GM23338 (cell line): ENCODE results near the gene OSBPL10.

Experiments
- CREB1 ChIP-seq: fragments of 250-450 bp; sonication (Bioruptor Pico); IDR thresholded peaks from 2 replicates; pipeline ENCODE4 v1.5.0; 2020; ENCODE audit warnings: low read depth, mild to moderate bottlenecking, moderate library complexity
- CTCF ChIP-seq, 2 experiments: fragments of 200-600 bp in 1 of 2; sonication (generic) in 1 of 2; conservative IDR thresholded peaks; 2 replicates each; pipeline versions ENCODE4 v1.5.1 to v1.6.1; 2016 to 2017; ENCODE audit warnings: antibody characterized with exemption in 2 of 2, low read depth in 2 of 2, mild to moderate bottlenecking in 2 of 2, moderate library complexity in 1 of 2
- ETS1 ChIP-seq: IDR thresholded peaks from 2 replicates; pipeline ENCODE4 v1.6.1; 2016; ENCODE audit warnings: antibody characterized with exemption
- EZH2 ChIP-seq: fragments of 200-600 bp; sonication (generic); IDR thresholded peaks from one replicate; pipeline ENCODE4 v1.8.0; 2017; ENCODE audit warnings: antibody characterized with exemption, mild to moderate bottlenecking, low read depth; ENCODE audit not compliant: unreplicated experiment
- EZH2phosphoT487 ChIP-seq: fragments of 200-600 bp; sonication (generic); IDR thresholded peaks from one replicate; pipeline ENCODE4 v1.8.1; 2018; ENCODE audit warnings: antibody characterized with exemption; ENCODE audit not compliant: unreplicated experiment
- JUNB ChIP-seq: IDR thresholded peaks from one replicate; pipeline ENCODE4 v1.6.1; 2016; ENCODE audit warnings: antibody characterized with exemption; ENCODE audit not compliant: unreplicated experiment
- NANOG ChIP-seq: IDR thresholded peaks from 2 replicates; pipeline ENCODE4 v1.6.1; 2016; ENCODE audit warnings: antibody characterized with exemption, borderline replicate concordance
- POLR2AphosphoS5 ChIP-seq: IDR thresholded peaks from 2 replicates; pipeline ENCODE4 v1.6.1; 2016; ENCODE audit warnings: antibody characterized with exemption, low read depth
- REST ChIP-seq: IDR thresholded peaks from one replicate; pipeline ENCODE4 v1.6.1; 2018; ENCODE audit warnings: antibody characterized with exemption; ENCODE audit not compliant: unreplicated experiment
- ZNF114 ChIP-seq: fragments of 250-450 bp; sonication (Bioruptor Pico); IDR thresholded peaks from 2 replicates; pipeline ENCODE4 v1.5.0; 2020; ENCODE audit warnings: mild to moderate bottlenecking, moderate library complexity
- ZNF462 ChIP-seq: fragments of 250-450 bp; sonication (Bioruptor Pico); IDR thresholded peaks from 2 replicates; pipeline ENCODE4 v1.5.0; 2020; ENCODE audit warnings: mild to moderate bottlenecking, moderate library complexity

GRCh38 chr3:31654998-31655397 is 326.1 kb downstream of the OSBPL10 start:
- TF ChIP-seq CTCF (conservative IDR thresholded peaks at IDR 0.05; ENCODE audit: low read depth in 2 of 2), result no peak
- no peak for TF ChIP-seq POLR2AphosphoS5
- TF ChIP-seq REST, result no peak
- no peak for TF ChIP-seq CREB1
- TF ChIP-seq EZH2, result no peak
- no peak for TF ChIP-seq EZH2phosphoT487
- TF ChIP-seq ETS1, result no peak
- TF ChIP-seq NANOG, result no peak
- no peak for TF ChIP-seq JUNB
- TF ChIP-seq ZNF462 (CRISPR knock-in tag), result no peak
- TF ChIP-seq ZNF114 (CRISPR knock-in tag), result no peak
